ENCODE measurements around the gene RUFY4.

- no peak for TF ChIP-seq CTCF (IDR thresholded peaks at IDR 0.05 in 4 of 5, conservative IDR thresholded peaks at IDR 0.05 in 1 of 5)
- no peak for TF ChIP-seq POLR2A (IDR thresholded peaks at IDR 0.05)
Observed at GRCh38 chr2:218089259-218089658, 20.2 kb downstream of the RUFY4 start.
